ENCODE measurements around the gene PCNX2.

GRCh38 chr1:233085566-233085965, 210.0 kb downstream of the PCNX2 start:
- TF ChIP-seq CTCF (conservative IDR thresholded peaks at IDR 0.05; ENCODE audit: low read length) (no peak), EZH2phosphoT487 (IDR thresholded peaks at IDR 0.05; ENCODE audit: borderline replicate concordance) (no peak)

Measured in Loucy (cell line).